GM19193 (cell line): ENCODE data around the gene MECR.

Experiments used
- POLR2A ChIP-seq: IDR thresholded peaks from 4 replicates; pipeline ENCODE4 v1.6.1; 2011; ENCODE audit not compliant: insufficient read depth, insufficient read length; ENCODE audit errors: extremely low read depth

The MECR gene, protein sequence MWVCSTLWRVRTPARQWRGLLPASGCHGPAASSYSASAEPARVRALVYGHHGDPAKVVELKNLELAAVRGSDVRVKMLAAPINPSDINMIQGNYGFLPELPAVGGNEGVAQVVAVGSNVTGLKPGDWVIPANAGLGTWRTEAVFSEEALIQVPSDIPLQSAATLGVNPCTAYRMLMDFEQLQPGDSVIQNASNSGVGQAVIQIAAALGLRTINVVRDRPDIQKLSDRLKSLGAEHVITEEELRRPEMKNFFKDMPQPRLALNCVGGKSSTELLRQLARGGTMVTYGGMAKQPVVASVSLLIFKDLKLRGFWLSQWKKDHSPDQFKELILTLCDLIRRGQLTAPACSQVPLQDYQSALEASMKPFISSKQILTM

DNA sequence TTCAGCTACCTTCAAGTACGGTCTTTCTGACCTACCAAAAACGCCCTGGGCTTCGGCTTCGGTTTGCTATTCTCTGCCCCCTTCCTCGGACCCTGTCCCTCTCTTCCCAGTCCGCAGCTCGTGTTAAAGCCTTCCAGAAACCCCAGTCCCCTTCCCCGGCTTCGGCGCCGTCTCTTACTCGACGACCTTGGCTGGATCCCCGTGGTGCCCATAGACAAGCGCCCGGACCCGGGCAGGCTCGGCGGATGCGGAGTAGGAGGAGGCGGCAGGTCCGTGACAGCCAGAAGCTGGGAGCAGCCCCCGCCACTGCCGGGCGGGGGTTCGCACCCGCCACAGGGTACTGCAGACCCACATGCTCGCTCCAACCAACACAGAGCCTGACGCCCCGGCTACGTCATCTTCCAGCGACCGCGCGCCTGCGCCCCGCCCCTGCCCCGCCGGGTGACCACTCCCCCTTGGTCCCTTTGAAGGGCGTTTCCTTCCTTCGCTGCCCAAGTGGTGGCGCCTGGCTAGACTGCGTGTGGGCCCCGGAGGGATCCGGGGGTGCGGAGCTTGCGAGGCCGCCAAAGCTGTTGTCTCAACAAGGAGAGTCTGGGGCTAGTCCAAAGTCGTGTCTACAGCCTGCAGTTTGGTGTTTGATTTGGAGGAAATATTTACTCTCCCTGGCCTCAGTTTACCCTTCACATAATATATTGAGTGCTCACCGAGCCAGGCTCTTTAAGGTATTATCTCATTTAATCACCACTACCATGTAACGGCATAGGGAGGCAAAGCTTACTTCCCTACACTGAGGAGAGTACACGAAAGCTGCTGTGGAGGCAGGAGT lies at the start of gene MECR:
Gene MECR, minus strand, starts transcription at position 382 of the 826 bp plus-strand sequence. Its CDS starts 28 bp downstream, at position 354.
- peak; percentile 86 for TF ChIP-seq POLR2A

DNA sequence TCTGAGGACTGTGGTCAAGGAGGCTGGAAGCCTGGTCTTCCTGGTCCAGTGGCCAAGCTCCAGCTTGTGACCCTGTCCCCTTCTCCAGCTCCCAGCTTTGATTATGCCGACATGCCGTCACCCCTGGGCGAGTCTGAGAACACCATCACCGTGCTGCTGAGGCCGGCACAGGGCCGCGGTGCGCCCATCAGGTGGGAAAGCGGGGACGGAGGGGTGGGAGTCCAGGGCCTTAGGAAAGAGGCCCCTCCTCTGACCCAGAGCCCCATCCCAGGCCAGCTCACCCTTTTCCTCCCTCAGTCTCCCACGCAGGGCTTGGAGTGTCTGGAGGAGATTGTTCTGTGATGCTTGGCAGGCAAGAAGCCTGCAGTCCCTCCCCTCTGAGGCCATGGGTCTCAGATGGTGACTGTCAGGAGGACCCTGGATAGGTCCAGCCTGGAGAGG lies 49.2 kb upstream of the MECR start:
- no peak for TF ChIP-seq POLR2A

DNA sequence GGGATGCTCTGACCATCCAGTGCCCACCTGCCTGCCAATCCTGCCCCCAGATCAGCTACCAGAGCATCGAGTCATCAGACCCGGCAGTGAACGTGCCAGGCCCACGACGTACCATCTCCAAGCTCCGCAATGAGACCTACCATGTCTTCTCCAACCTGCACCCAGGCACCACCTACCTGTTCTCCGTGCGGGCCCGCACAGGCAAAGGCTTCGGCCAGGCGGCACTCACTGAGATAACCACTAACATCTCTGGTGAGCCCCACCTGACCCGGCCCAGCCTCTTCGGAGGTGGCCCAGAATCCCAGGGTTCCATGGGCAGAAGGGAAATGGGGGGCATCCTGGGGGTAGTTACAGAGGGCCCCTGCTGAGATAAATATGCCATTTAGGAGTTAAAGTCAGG lies 48.7 kb upstream of the MECR start:
- no peak for TF ChIP-seq POLR2A

DNA sequence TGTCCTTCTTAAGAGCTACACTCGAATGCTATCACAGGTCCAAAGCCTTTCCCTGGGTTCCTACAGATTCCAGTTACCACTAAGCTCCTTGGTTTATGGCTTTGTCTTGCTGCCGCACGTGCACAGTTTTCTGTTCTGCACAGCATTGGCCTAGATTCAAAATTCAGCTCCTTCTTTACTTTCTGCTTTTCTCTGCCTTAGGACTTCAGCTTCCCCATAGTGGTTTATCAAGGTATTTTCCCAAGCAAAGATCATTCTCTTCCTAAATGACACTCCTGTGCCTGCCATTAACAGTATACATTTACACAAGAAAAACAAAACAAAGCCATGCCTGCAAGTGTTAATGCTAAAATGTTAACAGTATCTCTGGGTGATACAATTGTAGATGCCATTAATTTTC lies 47.4 kb upstream of the MECR start:
- TF ChIP-seq POLR2A: no peak

DNA sequence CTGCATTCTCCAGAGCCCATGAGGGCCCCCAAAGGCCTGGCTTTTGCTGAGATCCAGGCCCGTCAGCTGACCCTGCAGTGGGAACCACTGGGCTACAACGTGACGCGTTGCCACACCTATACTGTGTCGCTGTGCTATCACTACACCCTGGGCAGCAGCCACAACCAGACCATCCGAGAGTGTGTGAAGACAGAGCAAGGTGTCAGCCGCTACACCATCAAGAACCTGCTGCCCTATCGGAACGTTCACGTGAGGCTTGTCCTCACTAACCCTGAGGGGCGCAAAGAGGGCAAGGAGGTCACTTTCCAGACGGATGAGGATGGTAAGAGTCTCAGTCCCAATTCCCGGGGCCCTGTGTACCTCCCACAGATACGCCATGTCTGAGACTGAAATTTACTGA lies 44.7 kb upstream of the MECR start:
- TF ChIP-seq POLR2A: no peak

DNA sequence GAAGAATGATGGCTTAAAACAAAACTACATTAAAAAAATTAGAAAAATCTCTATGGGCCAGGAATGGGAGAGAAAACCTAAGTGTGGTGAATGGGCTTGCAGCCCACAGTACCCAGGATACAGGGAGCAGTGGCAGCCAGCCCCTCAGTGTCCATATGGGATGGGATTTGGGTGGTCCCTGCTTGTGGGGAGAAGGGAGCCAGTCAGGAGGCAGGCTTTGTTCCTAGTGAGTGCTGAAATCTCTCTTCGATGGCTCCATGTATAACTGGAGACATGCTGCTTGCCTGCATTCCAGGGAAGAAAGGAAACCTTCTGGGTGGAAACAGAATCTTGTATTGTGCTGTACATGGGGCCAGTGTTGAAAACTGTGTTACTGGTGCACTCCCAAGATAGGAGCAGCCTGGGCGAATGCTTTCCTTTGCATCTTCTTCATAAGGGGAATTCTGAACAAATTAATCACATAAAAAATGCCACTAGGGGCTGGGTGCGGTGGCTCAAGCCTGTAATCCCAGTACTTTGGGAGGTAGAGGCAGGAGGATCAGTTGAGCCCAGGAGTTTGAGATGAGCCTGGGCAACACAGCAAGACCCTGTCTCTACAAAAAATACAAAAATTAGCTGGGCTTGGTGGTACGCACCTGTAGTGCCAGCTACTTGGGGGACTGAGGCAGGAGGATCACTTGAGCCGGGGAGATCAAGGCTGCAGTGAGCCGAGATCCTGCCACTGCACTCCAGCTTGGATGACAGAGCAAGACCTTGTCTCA lies 41.6 kb upstream of the MECR start:
- TF ChIP-seq POLR2A: no peak

DNA sequence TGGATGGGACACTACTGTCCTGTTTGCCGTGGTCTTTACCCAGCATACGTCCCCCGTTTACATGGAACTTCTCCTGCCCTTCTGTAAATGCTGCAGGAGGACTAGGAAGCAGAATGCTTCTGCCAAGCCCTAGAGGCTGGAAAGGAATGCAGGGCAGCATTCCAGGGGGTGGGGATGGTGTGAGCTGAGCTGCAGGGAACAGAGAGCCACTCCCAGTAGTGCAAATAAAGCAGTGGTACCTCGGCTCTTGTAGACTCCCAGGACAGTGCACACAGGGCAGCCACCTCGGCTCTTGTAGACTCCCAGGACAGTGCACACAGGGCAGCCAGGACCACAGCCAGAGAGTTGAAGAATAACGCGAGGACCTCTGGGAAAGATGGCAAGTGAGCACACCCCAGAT lies 41.0 kb upstream of the MECR start:
- TF ChIP-seq POLR2A: no peak

DNA sequence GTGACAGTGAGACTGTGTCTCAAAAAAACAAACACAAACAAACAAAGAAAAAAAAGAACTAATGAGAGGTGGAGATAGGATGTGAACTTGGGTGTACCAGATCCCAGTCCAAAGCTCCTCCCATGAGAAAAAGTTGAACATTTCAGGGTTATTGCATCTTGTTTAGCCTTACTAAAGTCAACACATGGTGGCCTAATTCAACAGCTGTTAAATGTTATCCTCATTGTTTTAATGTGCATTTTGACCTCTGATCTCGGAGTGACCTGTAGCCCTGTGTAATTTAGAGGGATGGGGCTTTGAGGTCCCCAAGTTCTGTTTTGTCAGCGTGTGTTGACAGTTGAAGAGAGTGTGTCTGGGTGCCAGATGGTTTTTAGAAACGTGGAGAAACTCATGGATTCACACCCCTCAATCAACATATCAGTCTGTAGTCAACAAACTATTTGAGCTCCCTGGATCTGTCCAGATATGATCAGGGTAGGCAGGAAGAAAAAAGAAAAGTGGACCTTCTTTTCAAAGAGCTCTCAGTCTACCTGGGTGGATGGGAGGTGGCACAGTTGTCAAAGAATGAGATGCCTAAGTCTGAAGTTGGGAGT lies 40.3 kb upstream of the MECR start:
- no peak for TF ChIP-seq POLR2A

DNA sequence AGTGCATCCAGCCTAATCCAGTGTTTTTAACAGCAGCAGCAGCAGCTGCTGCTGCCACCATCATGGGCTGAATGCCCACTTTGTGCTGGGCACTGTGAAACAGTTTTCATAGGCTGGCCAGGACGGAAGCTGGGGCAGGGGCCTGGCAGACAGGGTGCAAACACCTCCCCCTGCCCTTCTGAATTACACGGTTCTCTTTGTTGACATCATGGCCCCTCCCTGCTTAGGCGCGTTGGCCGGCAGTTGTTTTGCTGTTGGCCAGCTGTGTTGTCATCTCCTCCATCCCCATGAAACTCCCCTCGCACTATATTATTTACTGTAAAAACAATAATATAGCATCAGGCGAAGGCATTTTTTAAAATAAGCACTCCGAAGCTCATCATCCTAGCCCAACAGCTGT lies 38.6 kb upstream of the MECR start:
- TF ChIP-seq POLR2A: no peak

DNA sequence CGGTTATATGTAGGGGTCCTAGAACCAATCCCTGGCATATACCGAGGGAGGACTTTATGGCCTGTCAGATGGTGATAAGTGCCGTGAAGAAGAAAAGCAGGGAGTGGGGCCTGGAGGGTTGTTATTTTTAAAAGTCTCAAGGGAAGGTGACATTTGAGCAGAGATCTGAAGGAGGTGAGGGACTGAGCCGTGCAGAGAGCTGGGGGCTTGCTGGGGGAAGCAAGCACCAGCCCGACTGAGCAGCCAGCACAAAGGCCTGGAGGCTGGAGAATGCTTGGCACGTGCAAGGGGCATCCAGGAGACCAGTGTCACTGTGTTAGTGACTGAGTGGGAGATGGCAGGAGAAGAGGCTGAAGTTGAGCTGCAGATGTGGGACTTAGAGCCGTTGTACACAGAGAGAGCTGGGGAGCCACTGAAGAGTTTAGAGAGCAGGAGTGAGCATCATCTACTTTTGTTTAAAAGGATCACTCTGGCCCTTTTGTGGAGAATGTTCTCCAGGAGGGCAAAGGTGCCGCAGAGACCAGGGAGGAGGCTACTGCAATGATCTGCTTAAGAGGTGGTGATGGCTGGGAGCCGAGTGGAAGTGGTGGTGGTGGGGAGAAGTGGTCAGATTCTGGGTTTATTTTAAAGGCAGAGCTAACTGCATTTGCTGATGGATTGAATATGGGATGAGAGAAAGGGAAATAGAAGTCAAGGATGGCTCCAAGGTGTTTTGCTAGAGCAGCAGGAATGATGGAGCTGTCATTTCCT lies 36.8 kb upstream of the MECR start:
- no peak for TF ChIP-seq POLR2A

DNA sequence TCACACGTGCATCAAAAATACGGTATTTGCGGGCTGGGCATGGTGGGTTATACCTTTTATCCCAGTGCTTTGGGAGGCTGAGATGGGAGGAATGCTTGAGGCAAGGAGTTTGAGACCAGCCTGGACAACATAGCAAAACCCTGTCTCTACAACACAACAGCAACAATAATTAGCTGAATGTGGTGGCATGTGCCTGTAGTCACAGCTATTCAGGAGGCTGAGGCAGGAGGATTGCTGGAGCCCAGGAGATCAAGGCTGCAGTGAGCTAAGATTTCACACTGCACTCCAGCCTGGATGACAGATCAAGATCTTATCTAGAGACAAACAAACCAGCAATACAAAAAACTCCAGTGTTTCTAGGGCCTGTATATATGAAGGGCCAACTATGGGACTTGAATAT lies 36.2 kb upstream of the MECR start:
- TF ChIP-seq POLR2A: no peak

DNA sequence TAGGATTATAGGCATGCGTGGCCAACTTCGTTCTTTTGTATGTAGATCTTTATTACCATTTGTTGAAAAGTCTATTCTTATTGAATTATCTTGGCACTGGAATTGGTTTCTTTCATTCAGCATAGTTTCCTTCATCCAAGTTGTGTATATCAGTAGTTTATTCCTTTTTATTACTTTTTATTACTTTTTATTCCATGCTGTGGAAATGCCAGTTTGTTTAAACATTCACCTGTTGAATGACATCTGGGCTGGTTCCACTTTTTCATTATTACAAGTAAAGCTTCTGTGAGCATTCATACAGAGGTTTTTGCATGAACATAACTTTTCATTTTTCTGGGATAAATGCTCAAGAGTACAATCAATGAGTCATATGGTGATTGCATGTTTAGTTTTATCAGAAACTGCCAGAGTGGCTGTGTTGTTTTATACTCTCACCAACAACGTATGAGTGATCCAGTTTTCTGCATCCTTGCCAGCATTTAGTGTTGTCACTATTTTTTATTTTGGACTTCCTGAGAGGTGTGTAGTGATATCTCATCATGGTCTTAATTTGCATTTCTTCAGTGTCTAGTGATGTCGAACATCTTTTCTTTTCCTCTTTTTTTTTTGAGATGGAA lies 34.1 kb upstream of the MECR start:
- TF ChIP-seq POLR2A: no peak

DNA sequence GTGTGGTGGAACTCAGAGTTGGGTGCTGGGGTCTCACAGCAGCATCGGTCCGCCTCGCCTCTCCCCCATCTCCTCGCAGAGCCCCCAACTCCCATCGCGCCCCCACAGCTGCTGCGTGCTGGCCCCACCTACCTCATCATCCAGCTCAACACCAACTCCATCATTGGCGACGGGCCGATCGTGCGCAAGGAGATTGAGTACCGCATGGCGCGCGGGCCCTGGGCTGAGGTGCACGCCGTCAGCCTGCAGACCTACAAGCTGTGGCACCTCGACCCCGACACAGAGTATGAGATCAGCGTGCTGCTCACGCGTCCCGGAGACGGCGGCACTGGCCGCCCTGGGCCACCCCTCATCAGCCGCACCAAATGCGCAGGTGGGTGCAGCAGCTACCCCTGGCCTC lies 29.8 kb upstream of the MECR start:
- TF ChIP-seq POLR2A: no peak
